ENCODE data around the gene AQP5.
A peak's percentile ranks its signal among the peaks of the same experiment; 100 is the strongest.

The AQP5 gene

DNA sequence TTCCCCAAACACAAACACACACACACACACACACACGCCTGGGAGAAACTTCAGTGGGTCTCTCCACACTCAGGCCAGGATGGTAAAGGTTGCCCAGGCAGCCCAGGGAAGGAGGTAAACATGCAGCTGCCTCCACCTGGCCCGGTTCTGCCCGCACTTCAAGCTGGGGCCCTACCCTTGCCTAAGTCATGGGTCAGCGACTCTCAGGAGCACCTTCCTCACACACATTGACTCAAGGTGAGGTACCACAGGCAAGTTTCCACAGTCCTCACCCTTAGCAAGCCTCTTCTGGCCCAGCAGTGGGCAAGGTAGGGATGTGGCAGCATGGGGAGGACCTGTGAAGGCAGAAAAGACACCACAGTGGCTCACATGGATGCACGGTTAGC, 43.9 kb upstream of the AQP5 start:
- H3K27ac ChIP-seq, result peak overlapping the region; percentile 65
- no peak overlapping the region for H3K4me2 ChIP-seq (ENCODE audit: low read length)
- peak overlapping the region; percentile 65 for H2AFZ ChIP-seq
- H3K9me3 ChIP-seq (ENCODE audit: control insufficient read depth, low read length), result no peaks in the 10 kb centered on the region
- H3K79me2 ChIP-seq, result peaks cover 4% of the 10 kb centered on the region
- no peaks in the 10 kb centered on the region for H3K36me3 ChIP-seq (ENCODE audit: control insufficient read depth, insufficient read depth, low read length)
- no peak overlapping the region for H3K4me3 ChIP-seq (ENCODE audit: low read depth, low read length)
- H3K9ac ChIP-seq, result no peak overlapping the region
- TF ChIP-seq, protein P1, sequence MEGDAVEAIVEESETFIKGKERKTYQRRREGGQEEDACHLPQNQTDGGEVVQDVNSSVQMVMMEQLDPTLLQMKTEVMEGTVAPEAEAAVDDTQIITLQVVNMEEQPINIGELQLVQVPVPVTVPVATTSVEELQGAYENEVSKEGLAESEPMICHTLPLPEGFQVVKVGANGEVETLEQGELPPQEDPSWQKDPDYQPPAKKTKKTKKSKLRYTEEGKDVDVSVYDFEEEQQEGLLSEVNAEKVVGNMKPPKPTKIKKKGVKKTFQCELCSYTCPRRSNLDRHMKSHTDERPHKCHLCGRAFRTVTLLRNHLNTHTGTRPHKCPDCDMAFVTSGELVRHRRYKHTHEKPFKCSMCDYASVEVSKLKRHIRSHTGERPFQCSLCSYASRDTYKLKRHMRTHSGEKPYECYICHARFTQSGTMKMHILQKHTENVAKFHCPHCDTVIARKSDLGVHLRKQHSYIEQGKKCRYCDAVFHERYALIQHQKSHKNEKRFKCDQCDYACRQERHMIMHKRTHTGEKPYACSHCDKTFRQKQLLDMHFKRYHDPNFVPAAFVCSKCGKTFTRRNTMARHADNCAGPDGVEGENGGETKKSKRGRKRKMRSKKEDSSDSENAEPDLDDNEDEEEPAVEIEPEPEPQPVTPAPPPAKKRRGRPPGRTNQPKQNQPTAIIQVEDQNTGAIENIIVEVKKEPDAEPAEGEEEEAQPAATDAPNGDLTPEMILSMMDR (IDR thresholded peaks at IDR 0.05), result no peak
- peaks cover 36% of the 10 kb centered on the region for H3K4me1 ChIP-seq
- no peaks in the 10 kb centered on the region for H3K27me3 ChIP-seq (ENCODE audit: control insufficient read depth, insufficient read depth, low read length)

DNA sequence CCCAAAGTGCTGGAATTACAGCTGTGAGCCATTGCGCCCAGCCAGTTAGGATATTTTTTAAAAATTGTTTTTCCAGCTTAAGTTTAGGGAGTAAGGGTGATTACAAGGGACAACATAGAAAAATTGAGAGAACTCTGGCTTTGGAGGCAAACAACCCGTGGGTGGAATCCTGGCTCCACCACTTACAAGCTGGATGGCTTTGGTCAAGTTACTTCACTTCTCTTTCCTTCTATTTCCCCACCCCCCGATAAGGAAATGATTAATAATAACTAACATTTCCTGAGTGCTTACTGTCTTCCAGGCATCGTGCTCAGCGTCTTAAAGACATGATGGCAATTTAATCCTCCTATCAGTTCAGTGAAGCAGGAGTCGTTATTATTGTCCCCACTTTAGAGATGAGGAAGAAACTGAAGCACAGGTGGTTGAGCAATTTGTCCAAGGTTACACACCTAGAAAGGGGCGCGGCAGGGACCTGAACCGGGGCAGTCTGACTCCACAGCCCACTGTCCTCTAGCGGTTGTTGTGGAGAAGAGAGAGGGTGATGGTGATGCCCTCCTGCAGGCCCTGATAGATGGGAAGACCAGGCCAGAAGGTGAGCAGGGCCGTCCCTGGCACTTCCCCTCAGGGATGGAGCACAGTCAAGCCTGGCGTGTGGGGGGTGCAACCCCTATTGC, 41.3 kb upstream of the AQP5 start:
- no peak overlapping the region for H3K4me3 ChIP-seq (ENCODE audit: low read depth, low read length)
- H3K9ac ChIP-seq, result no peak overlapping the region
- no peaks in the 10 kb centered on the region for H3K36me3 ChIP-seq (ENCODE audit: control insufficient read depth, insufficient read depth, low read length)
- TF ChIP-seq, protein P1 (IDR thresholded peaks at IDR 0.05), result no peak
- H3K4me1 ChIP-seq, result peaks cover 29% of the 10 kb centered on the region
- H3K9me3 ChIP-seq (ENCODE audit: control insufficient read depth, low read length), result no peaks in the 10 kb centered on the region
- no peaks in the 10 kb centered on the region for H3K79me2 ChIP-seq
- H3K27me3 ChIP-seq (ENCODE audit: control insufficient read depth, insufficient read depth, low read length), result no peaks in the 10 kb centered on the region
- H3K27ac ChIP-seq, result no peak overlapping the region
- no peak overlapping the region for H2AFZ ChIP-seq
- no peak overlapping the region for H3K4me2 ChIP-seq (ENCODE audit: low read length)

DNA sequence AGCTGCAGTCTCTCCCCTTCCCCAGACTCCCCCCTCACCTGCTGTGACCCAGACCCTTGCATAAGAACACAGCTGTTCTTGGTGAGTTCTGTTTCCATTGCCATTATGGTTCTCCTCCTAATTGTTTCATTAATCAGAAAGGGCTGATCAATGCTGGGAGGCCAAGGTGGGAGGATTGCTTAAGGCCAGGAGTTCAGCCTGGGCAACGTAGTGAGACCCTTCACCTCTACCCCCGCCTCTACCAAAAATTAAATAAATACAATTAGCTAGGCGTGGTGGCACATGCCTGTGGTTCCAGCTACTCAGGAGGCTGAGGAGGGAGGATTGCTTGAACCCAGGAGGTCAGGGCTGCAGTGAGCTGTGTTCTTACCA, 40.8 kb upstream of the AQP5 start:
- Histone ChIP-seq H3K27me3 (ENCODE audit: control insufficient read depth, insufficient read depth, low read length) (no peaks in the 10 kb centered on the region), H3K36me3 (ENCODE audit: control insufficient read depth, insufficient read depth, low read length) (no peaks in the 10 kb centered on the region), H3K4me3 (ENCODE audit: low read depth, low read length) (no peak overlapping the region), H3K4me1 (peaks cover 32% of the 10 kb centered on the region), H3K4me2 (ENCODE audit: low read length) (no peak overlapping the region), H3K9me3 (ENCODE audit: control insufficient read depth, low read length) (no peaks in the 10 kb centered on the region), H3K9ac (no peak overlapping the region), H3K79me2 (no peaks in the 10 kb centered on the region), H3K27ac (no peak overlapping the region), H2AFZ (no peak overlapping the region)
- TF ChIP-seq, protein P1 (IDR thresholded peaks at IDR 0.05), result no peak

DNA sequence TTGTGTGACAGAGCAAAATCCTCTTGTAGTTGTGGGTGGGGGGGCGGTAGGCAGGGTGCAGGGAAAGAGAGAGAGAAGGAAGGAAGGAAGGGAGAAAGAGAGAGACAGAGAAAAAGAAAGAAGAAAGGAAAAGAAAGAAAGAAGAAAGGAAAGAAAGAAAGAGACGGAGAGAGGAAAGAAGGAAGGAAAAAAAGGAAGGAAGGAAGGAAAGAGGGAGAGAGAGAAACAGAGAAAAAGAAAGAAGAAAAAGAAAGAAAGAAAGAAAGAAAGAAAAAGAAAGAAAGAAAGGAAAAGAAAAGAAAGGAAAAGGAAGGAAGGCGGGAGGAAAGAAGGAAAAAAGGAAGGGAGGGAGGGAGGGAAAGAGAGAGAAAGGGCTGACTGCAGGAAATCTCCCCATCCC, 40.4 kb upstream of the AQP5 start:
- Histone ChIP-seq H3K36me3 (ENCODE audit: control insufficient read depth, insufficient read depth, low read length) (no peaks in the 10 kb centered on the region), H3K4me3 (ENCODE audit: low read depth, low read length) (no peak overlapping the region), H3K4me1 (peaks cover 28% of the 10 kb centered on the region), H3K27me3 (ENCODE audit: control insufficient read depth, insufficient read depth, low read length) (no peaks in the 10 kb centered on the region), H3K4me2 (ENCODE audit: low read length) (no peak overlapping the region), H2AFZ (no peak overlapping the region), H3K79me2 (no peaks in the 10 kb centered on the region), H3K27ac (no peak overlapping the region), H3K9me3 (ENCODE audit: control insufficient read depth, low read length) (no peaks in the 10 kb centered on the region), H3K9ac (no peak overlapping the region)
- TF ChIP-seq, protein P1 (IDR thresholded peaks at IDR 0.05), result no peak

- H3K36me3 ChIP-seq (ENCODE audit: control insufficient read depth, insufficient read depth, low read length), result no peaks in the 10 kb centered on the region
Measured at GRCh38 chr12:49921936-49922335, 39.7 kb upstream of the AQP5 start.

More at GRCh38 chr12:49921936-49922335, 39.7 kb upstream of the AQP5 start:
- Histone ChIP-seq H3K9ac (no peak overlapping the region), H3K9me3 (ENCODE audit: control insufficient read depth, low read length) (no peaks in the 10 kb centered on the region), H3K4me2 (ENCODE audit: low read length) (no peak overlapping the region), H3K79me2 (no peaks in the 10 kb centered on the region), H3K27ac (no peak overlapping the region), H3K4me3 (ENCODE audit: low read depth, low read length) (no peak overlapping the region), H2AFZ (no peak overlapping the region), H3K27me3 (ENCODE audit: control insufficient read depth, insufficient read depth, low read length) (no peaks in the 10 kb centered on the region), H3K4me1 (peaks cover 26% of the 10 kb centered on the region)
- TF ChIP-seq, protein P1 (IDR thresholded peaks at IDR 0.05), result no peak
